K562 (cell line): Measurements from ENCODE around the gene SRP9. TPM values are rescaled to one million over a fixed set of nuclear protein-coding genes. Genes with fewer than 3 reads are reported as not detected.
A peak's percentile ranks its signal among the peaks of the same experiment; 100 is the strongest.

Source experiments
- CCNT2 ChIP-seq: IDR thresholded peaks from 2 replicates; pipeline ENCODE4 v1.6.1; 2011; ENCODE audit warnings: borderline replicate concordance, low read depth, mild to moderate bottlenecking, moderate library complexity, mixed read lengths, low read length; ENCODE audit not compliant: insufficient read length; ENCODE audit errors: extremely low read depth
- CHD7 ChIP-seq: fragments of 200-600 bp; sonication (generic); IDR thresholded peaks from one replicate; pipeline ENCODE4 v1.6.1; 2012; ENCODE audit warnings: mild to moderate bottlenecking, low read depth, low read length, inconsistent platforms
- IRF1 ChIP-seq: sonication (generic); formaldehyde crosslinking; IDR thresholded peaks from 2 replicates; pipeline ENCODE4 v1.8.0; 2022; ENCODE audit warnings: missing genetic modification reagents, mild to moderate bottlenecking, borderline replicate concordance
- MXI1 ChIP-seq: IDR thresholded peaks from 2 replicates; pipeline ENCODE4 v1.6.1; 2011; ENCODE audit warnings: low read depth, mild to moderate bottlenecking, improper control_type of control experiment, low read length
- ZSCAN29 ChIP-seq: fragments of 450-650 bp; IDR thresholded peaks from 2 replicates; pipeline ENCODE4 v1.6.1; 2017
- polyA plus RNA-seq, 8 experiments: library from polyadenylated mRNA; depleted of rRNA in 4 of 8; stranded (reverse) in 5 of 8; unstranded in 3 of 8; fragments of >200 nt; fragmentation: Nextera tagmentation in 2 of 8; fragmentation: Illumina TruSeq in 1 of 8; extraction: Ambion mirVana in 2 of 8; extraction: Trizol in 1 of 8; gene quantifications; 2 replicates each; pipeline versions ENCODE4 v1.2.1 to v1.2.3, GENCODE V29; 2011 to 2014; ENCODE audit warnings: inconsistent platforms in 1 of 8, missing spikeins in 1 of 8
- total RNA-seq, 7 experiments: library from RNA; depleted of rRNA in 6 of 7; stranded (reverse); fragments of >200 nt in 6 of 7; fragmentation: Illumina TruSeq in 2 of 7; extraction: Trizol in 2 of 7; gene quantifications; 2 replicates each; pipeline versions ENCODE4 v1.2.1 to v1.2.3, GENCODE V29; 2011 to 2021; ENCODE audit warnings: low replicate concordance in 1 of 7

Gene SRP9
- total and polyA plus RNA-seq, 9 of the 15 experiments (the other 6 are each of a cell fraction or from before 2014, with no cell fraction given): 273 to 1,892 (median 668) TPM

- TF ChIP-seq CHD7: no peak
- peak; percentile 89 for TF ChIP-seq CCNT2
- TF ChIP-seq IRF1 (CRISPR knock-in tag): no peak
- no peak for TF ChIP-seq MXI1
- TF ChIP-seq ZSCAN29: no peak
Observed at GRCh38 chr1:225777583-225778336, at the start of gene SRP9 (continued).
